Skin of body (tissue), 2 donors: ENCODE measurements around the gene FAM227A. TPM values are rescaled to one million over a fixed set of nuclear protein-coding genes. Genes with fewer than 3 reads are reported as not detected.

Experiments
- DNase-seq: peaks from one replicate; lab custom pipeline; 2025; lab: John Stamatoyannopoulos, UW
- total RNA-seq: library from RNA; depleted of rRNA; stranded (reverse); fragments of >200 nt; gene quantifications from one replicate; pipeline ENCODE4 v1.2.3, GENCODE V29; 2014

Gene FAM227A
- 3.2 TPM for total RNA-seq

DNA sequence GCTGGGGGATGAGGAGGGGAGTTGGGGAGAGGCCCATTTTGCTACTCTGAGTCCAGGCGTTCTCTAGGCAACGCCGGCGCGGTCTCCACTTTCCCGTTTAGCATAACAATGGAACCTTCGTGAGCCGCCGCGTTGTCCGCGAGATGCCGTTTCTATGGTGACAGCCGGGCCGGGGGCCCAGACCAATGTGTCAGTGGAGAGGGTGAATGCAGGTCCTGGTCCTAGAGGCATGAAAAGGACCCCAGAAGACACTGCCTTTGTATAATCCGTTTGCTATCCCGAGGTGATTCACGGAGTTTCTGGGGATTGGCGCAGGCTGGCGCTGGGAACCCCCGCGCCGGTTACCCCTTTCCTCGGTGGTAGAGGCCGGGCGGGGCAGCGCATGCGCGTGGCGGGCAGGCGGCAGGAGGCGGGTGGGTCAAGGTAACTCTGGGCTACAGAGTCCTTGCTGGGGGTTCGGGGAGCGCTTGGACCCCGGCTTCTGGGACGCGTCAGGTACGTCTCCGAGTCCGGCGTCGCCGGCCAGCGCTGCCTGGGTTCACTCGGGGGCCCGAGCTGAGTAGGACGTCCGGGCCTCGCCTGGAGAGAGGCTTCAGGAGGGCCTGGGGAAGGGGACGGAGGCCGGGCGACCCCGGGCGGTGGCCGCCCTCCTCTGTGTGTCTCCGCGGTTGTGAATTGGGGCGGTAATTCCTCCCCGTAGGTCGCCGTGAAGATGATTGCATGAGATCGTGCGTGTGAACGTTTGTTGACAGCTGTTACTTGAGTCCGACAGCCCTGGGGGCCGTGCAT, at the start of gene FAM227A, which contains the start of gene CBY1:
TSS of gene FAM227A (minus strand) at position 137 of the 789 bp plus-strand sequence. CDS start 6,224 bp downstream, outside the sequence.
TSS of gene CBY1 (plus strand) at position 383 of the 789 bp plus-strand sequence. CDS start 11,417 bp downstream, outside the sequence.
- peak; percentile 83 for DNase-seq

DNA sequence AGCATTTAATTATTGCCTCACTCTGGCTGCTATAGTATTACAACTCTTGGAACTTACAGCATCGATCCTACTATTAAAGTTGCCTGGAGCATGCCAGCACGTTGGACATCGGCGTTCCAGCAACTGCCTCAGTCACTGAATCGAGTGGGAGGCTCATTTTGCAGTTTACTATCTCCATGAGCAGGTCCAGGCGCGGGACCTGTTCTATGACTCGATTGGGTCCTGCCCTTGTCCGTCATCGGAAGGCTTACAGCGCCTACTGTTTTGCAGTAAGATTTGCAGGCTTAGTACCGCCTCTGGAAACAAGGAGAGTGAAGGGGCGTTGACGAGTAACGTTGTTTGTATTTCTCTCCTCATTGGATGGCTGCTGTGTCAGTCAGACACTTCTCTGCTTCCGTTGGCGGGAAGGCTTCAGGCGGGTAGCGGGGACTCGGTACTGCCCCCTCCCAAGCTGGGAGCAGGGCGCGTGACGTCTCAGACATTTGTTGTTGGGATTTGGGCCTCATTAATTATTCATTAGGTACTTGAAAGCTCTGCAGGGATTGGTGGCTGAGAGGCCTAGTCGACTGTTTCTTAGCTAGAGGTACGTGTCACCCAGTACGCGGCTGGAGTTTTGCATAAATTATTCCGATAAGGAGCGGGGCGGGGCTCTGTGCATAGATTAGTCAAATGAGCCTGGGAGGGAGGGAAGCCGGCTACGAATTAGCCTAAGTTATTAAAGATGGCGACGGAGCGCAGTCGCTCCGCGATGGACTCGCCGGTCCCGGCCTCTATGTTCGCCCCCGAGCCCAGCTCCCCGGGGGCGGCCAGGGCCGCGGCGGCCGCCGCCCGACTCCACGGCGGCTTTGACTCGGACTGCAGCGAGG, 49.3 kb upstream of the FAM227A start, which contains the start of gene GTPBP1:
TSS of gene GTPBP1 (plus strand) at position 710 of the 866 bp plus-strand sequence. CDS start at position 722, 12 bp downstream.
- peak; percentile 100 for DNase-seq

GRCh38 chr22:38704654-38705234, 48.6 kb upstream of the FAM227A start:
- no peak for DNase-seq

GRCh38 chr22:38700789-38701628, 44.8 kb upstream of the FAM227A start, which contains the start of gene JOSD1:
TSS of gene JOSD1 (minus strand) at chr22:38700943. CDS start at chr22:38699987, 956 bp downstream.
- DNase-seq = peak; percentile 90

DNA sequence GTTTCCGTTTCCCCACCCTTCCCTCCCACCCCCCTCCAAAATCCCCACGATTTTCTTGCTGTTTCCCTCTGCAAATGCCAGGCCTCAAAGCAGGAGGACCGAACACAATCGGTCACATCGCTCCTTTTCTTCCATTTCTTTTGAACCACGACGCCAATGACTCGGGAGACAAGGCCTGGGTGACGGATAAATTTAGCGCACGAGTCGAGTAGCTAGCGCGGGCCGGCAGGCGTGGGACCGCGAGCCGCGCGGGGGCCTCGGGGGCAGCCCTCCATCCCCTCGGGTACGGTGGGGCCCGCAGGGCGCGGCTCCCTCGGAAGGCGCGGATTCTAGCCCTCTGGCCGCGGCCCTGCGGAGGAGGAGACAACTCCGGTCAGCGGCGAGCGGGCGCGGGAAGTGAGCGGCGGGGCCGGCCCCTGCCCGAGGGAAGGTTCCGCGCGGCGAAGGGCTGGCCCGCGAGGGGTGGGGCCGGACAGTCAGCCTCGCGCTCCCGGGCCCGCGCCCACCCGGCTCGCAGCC, 44.1 kb upstream of the FAM227A start:
- peak; percentile 46 for DNase-seq

- peak; percentile 36 for DNase-seq
Measured at GRCh38 chr22:38699784-38700183, 43.6 kb upstream of the FAM227A start.

DNA sequence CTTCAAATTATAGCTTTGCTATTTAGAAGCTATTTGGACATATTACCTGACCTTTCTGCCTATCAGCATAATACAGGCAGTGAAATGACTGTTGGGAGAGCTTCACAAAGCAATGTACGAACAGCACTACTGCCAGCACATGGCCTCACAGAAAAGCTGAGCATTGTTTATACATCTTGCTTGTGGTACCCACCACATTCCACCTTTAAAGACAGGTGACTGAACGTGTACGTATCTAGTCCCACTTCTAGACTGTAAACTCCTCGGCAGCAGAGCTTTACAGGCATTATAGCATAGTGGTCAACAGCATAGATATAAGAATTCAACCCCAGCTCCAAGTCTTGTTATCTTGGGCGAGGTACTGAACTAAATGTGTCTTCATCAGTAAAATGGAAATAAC, 43.0 kb upstream of the FAM227A start:
- no peak for DNase-seq

GRCh38 chr22:38698407-38699094, 42.4 kb upstream of the FAM227A start:
- no peak for DNase-seq

DNA sequence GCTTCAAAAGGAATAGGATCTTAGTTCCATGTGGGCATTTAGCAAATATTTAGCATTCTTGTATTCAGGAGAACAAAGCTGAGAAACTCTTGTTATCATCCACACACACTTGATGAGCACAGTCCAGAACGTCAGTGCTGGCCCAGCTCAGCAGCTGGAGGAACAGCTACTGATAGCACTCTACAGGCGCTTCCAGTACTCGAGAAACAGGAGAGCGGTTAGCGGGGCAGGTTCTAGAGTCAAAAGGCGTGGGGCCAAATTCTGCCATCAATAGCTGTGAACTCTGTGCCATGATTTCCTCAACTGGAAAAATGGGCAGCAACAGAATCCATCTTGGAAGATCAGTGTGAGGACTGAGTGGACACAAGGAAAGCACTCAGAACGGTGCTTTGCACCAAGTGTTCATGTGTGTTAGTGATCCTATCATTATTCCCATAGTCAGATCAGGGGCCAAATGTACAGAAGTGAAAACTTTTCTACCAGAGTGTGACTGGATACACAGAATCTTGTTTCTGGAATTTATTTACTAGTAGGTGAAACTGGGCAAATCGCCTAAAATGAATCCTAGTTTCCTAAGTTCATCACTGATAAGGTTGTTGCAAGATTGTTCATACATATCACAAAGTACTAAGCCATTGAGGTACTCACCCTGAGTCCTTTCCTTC, 41.4 kb upstream of the FAM227A start:
- DNase-seq = no peak

DNA sequence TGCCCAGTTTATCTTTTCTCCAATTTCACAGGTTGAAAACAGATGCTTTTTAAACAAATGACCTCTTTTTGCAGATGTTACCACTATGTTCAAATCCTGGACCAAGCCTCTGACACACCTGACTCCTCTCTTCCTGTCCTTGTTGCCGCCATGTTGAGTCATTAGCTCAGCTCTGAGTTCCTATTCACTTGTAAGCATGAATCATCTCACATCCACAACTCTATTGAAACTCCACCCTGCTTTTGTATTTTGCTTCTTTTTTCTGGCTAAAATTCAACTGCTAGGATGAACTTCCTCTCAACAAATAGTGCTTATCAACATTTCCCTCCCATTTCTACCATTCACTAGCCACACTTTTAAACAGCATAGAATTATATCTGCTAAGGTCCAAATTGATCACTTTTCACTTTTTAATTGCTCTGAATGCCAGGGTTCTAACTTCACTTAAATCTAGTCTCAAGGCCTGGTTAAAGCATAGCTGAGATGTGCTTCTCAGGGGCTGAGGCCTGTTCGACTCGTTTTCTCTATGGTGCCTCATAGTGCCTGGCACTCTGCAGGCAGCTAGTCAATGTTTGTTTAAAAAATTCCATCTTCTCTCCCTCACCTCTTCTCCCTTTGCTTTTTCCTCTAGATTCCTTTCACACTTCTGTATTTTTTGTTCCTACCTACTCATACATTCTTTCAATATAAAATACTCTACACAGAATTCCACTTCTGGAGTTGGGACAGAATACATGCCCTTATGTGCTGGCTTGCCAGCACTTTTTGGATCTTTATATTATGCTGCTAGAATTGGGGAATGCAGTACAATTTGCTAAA, 40.6 kb upstream of the FAM227A start:
- no peak for DNase-seq

GRCh38 chr22:38694940-38695339, 38.7 kb upstream of the FAM227A start:
- DNase-seq = no peak

GRCh38 chr22:38694049-38694448, 37.9 kb upstream of the FAM227A start:
- no peak for DNase-seq

DNA sequence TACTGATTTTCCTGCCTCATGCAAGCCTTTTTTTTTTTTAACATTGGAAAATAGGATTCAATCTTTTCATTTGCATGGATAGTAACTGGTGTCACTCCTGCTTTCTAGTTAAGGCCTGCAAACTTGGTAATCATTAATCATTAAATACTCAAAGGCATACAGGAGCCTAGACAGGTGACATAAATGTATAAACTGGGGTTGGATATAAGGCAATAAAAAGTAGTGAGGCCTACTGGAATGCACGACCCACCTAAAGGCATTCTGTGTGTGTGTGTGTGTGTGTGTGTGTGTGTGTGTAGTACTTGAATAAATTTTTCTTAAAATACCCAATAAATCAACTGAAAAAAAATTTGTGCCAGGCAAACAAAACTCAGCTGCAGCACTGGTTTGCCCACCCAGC, 33.5 kb upstream of the FAM227A start:
- DNase-seq = no peak

DNA sequence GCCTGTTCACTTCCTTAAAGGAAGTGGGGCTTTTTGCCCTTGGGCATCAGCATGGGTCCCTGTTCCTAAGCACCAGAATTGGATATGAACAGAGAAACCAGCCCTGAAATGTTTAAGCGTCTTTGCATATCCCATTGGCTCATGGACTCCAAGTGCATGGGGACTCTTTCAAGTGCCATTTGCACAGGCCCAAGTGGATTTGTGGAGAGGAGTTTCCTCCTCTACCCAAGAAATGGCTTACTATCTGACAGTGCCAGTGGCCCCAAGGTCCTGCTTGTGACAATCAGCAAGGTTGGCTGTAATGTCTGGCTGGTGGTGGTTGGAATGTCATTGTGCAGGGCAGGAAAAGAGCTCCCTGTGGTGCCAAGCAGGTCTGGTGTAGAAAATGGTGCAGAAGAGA, 29.6 kb upstream of the FAM227A start:
- DNase-seq = no peak

DNA sequence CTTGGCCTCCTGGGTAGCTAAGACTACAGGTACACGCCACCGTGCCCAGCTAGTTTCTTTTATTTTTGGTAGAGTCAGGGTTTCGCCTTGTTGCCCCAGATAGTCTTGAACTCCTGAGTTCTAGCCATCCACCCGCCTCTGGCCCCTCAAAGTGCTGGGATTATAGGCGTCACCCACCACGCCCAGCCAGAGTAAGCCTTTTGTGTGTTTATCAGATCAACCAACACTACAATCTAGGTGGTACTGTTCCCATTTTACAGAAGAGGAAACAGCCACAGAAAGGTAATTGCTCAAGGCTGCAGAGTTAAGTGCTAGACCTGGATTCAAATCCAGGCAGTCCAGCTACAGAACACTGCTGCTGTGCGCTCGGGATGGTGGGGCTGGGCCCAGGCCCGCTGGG, 28.7 kb upstream of the FAM227A start:
- DNase-seq = no peak

GRCh38 chr22:38681582-38682335, 25.6 kb upstream of the FAM227A start, which contains the start of gene TOMM22:
TSS of gene TOMM22 (plus strand) at chr22:38681957. CDS start at chr22:38681979, 22 bp downstream.
- DNase-seq = peak; percentile 67

DNA sequence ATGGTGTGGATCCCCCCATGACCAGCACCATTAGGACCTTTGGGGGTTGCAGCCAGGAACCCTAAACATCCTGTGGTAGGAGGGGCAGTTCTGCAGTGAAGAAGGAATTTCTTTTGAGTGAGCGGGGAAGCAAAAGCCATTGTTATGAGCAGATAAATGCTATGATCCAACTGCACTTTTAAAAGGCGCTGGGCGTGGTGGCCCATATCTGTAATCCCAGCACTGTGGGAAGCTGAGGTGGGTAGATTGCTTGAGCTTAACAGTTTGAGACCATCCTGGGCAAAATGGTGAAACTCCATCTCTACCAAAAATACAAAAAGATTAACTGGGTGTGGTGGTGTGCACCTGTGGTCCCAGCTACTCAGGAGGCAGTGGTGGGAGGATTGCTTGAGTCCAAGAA, 19.6 kb upstream of the FAM227A start:
- DNase-seq = no peak

DNA sequence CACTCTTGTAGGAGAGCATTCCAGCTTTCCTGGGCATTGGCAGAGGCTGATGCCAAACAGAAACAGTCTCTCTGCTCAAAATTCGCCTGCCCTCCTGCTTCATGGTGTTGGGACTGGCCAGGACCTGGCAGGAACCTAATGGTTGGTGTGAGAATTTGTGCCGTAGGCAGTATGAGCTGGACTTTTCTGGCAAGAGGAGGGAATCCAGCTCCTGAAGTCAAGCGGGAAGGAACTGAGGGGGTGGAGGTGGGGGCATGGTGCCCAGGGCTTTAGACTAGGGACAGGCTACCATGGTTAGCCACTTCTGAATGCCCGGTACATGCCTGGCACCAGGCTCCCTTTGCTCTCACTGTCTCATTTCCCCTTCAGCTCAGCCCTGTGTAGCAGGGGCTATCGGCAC, 18.7 kb upstream of the FAM227A start:
- DNase-seq = no peak
